Uterus (tissue), 4 donors: ENCODE data around the gene NET1. TPM values are rescaled to one million over a fixed set of nuclear protein-coding genes. Genes with fewer than 3 reads are reported as not detected.
A peak's percentile ranks its signal among the peaks of the same experiment; 100 is the strongest.

Source experiments
- DNase-seq, 2 donors: peaks; one replicate each; pipeline ENCODE4 v3.0.0-alpha.2; 2019 to 2020
- H3K27ac ChIP-seq, 2 donors: fragments of 200-600 bp; sonication (generic); 1 replicate in 1 of 2; 2 replicates in 1 of 2; pipeline ENCODE4 v1.5.1; 2016 to 2018
- H3K27me3 ChIP-seq, 2 donors: fragments of 200-600 bp; sonication (generic); one replicate each; pipeline ENCODE4 v1.5.1; 2018 to 2019; ENCODE audit warnings: control low read depth in 1 of 2
- H3K36me3 ChIP-seq, 2 donors: fragments of 200-600 bp; sonication (generic); one replicate each; pipeline ENCODE4 v1.5.1; 2019; ENCODE audit warnings: control low read depth in 1 of 2
- H3K4me1 ChIP-seq, 2 donors: fragments of 200-600 bp; sonication (generic); one replicate each; pipeline ENCODE4 v1.5.1; 2018 to 2019; ENCODE audit warnings: control low read depth in 1 of 2
- H3K4me3 ChIP-seq, 2 donors: fragments of 200-600 bp; sonication (generic); 1 replicate in 1 of 2; 2 replicates in 1 of 2; pipeline ENCODE4 v1.5.1; 2018 to 2019; ENCODE audit warnings: mild to moderate bottlenecking in 1 of 2
- H3K9me3 ChIP-seq, 2 donors: fragments of 200-600 bp; sonication (generic); one replicate each; pipeline ENCODE4 v1.5.1; 2019; ENCODE audit warnings: control low read depth in 1 of 2
- CTCF ChIP-seq, 4 experiments: fragments of 200-600 bp in 2 of 4; fragments of 450-650 bp in 2 of 4; sonication (generic) in 2 of 4; IDR thresholded peaks; one replicate each; pipeline ENCODE4 v1.5.1; 2016 to 2019; ENCODE audit warnings: antibody characterized with exemption in 4 of 4, mild to moderate bottlenecking in 2 of 4, moderate library complexity in 1 of 4
- POLR2A ChIP-seq, 2 donors: fragments of 450-650 bp; IDR thresholded peaks; one replicate each; pipeline ENCODE4 v1.6.1; 2016; ENCODE audit warnings: antibody characterized with exemption in 2 of 2, mild to moderate bottlenecking in 1 of 2, moderate library complexity in 1 of 2
- intact Hi-C: fragments of 100-400 bp; cut with DNase I; formaldehyde crosslinking; loops from one replicate; pipeline ENCODE4 v1.15.1; 2023; ENCODE audit warnings: low total_unique reads
- total RNA-seq, 4 donors: library from RNA; depleted of rRNA in 3 of 4; stranded (reverse); fragments of >200 nt in 3 of 4; gene quantifications; one replicate each; pipeline versions ENCODE4 v1.1.0 to v1.2.4, GENCODE V29; 2014 to 2023
- donor health status: DM: yes; HTN: yes; CAD: no.

NET1 gene
- total RNA-seq, 4 donors from 2014 or later, result 21.0 to 126 (median 87.0) TPM

GRCh38 chr10:5497289-5497688 is 84.9 kb downstream of the NET1 start:
- TF ChIP-seq POLR2A (IDR thresholded peaks at IDR 0.05) (no peak), CTCF (IDR thresholded peaks at IDR 0.05) (no peak)
- intact Hi-C loops, result no loop called here
- no peak overlapping the region for H3K27ac ChIP-seq

GRCh38 chr10:5497948-5498730 is 85.8 kb downstream of the NET1 start:
- Histone ChIP-seq H3K9me3 (no peaks in the 10 kb centered on the region), H3K4me3 (no peak overlapping the region), H3K27ac (no peak overlapping the region), H3K36me3 (no peaks in the 10 kb centered on the region), H3K27me3 (no peaks in the 10 kb centered on the region), H3K4me1 (no peaks in the 10 kb centered on the region)
- intact Hi-C loops, result no loop called here
- TF ChIP-seq POLR2A (IDR thresholded peaks at IDR 0.05) (no peak), CTCF (IDR thresholded peaks at IDR 0.05) (no peak)
- DNase-seq, result peak in 1 of 2 donors; percentile 8

More at GRCh38 chr10:5497289-5497688, 84.9 kb downstream of the NET1 start:
- no peaks in the 10 kb centered on the region for H3K36me3 ChIP-seq
- H3K27me3 ChIP-seq, result no peaks in the 10 kb centered on the region
- no peaks in the 10 kb centered on the region for H3K4me1 ChIP-seq
- no peaks in the 10 kb centered on the region for H3K9me3 ChIP-seq
- no peak for DNase-seq
- no peak overlapping the region for H3K4me3 ChIP-seq

- peak in 1 of 2 donors; percentile 12 for DNase-seq
- intact Hi-C loops, result no loop called here
- TF ChIP-seq POLR2A (IDR thresholded peaks at IDR 0.05) (no peak), CTCF (IDR thresholded peaks at IDR 0.05) (no peak)
- no peak overlapping the region for H3K27ac ChIP-seq
- no peak overlapping the region for H3K4me3 ChIP-seq
- H3K27me3 ChIP-seq, result no peaks in the 10 kb centered on the region
- H3K4me1 ChIP-seq, result no peaks in the 10 kb centered on the region
- no peaks in the 10 kb centered on the region for H3K9me3 ChIP-seq
- no peaks in the 10 kb centered on the region for H3K36me3 ChIP-seq
These were observed 86.6 kb downstream of the NET1 start for GRCh38 chr10:5498791-5499492.

GRCh38 chr10:5499493-5500140 is 87.3 kb downstream of the NET1 start, which contains the start of gene CALML5:
TSS of gene CALML5 (minus strand) at chr10:5499570. CDS start at chr10:5499438, 132 bp downstream.
- intact Hi-C loops, result no loop called here
- TF ChIP-seq POLR2A (IDR thresholded peaks at IDR 0.05) (no peak), CTCF (IDR thresholded peaks at IDR 0.05) (no peak)
- no peak for DNase-seq
- Histone ChIP-seq H3K27me3 (no peaks in the 10 kb centered on the region), H3K27ac (no peak within 1 kb of the TSS), H3K9me3 (no peaks in the 10 kb centered on the region), H3K4me3 (no peak within 1 kb of the TSS), H3K36me3 (no peaks in the 10 kb centered on the region), H3K4me1 (no peaks in the 10 kb centered on the region)
